ENCODE results near the gene ERVK3-1.

Gene ERVK3-1

DNA sequence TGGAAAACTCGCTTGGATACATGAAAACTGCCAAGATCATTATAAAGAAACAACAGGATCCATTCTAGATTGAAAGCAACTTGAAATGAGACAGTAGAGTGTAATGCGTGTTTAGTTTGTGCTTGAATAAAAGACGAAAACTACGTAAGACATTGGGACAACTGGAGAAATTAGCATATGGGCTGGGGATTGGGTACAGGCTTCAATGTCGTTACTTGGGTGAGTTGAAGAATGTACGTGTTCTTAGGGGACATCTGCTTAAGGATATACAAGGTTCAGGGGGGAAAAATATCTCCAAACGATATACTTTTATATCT lies 471 bp upstream of the ERVK3-1 start:
- no peak for DNase-seq (ENCODE audit: low spot score)

DNA sequence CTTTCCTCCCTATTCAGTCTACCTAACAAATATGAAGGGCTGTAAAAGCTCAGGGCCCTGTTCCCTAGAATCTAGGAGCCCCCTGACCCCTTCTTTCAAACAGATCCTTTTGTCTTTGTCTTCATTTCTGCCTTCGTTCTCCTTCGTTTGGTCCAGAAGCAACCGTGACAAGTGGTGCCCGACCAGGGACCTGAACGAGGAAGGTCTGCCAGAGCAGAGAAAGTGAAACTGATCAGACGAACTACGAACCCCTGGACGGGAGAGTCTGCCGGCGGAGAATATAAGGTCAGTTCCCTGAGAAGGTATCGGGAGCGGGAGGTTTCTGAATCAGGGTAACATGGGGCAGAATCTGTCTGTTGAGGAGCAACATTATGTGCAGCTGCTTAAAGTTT lies 751 bp downstream of the ERVK3-1 start:
- no peak for DNase-seq (ENCODE audit: low spot score)

DNA sequence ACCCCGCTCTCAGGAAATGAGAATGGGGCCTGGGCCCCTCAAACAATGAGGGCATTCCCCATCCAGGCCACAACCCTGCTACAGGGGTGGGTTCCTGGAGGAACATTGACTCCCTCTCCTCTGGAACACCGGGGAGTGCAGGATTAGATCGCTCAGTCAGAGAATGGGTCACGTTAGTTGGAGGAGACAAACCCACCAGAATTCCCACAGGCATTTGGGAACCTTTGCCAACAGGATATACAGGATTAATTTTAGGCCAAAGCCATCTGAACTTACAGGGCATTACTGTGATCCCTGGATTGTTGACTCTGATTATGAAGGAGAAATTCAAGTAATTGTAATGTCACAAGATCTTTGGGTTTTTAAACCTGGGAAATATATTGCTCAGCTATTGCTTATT lies 2.6 kb downstream of the ERVK3-1 start:
- no peak for DNase-seq (ENCODE audit: low spot score)

DNA sequence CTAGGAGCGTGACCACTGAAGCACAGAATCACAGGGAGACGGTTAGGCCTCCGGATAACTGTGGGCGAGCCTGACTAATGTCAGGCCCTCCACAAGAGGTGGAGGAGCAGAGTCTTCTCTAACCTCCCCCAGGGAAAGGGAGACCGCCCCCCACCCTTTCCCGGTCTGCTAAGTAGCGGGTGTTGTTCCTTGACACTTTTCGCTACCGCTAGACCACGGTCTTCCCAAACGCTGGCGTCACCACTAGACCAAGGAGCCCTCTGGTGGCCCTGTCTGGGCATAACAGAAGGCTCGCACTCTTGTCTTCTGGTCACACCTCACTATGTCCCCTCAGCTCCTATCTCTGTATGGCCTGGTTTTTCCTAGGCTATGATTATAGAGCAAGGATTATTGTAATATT lies 5.5 kb downstream of the ERVK3-1 start:
- peak; percentile 58 for DNase-seq (ENCODE audit: low spot score)

DNA sequence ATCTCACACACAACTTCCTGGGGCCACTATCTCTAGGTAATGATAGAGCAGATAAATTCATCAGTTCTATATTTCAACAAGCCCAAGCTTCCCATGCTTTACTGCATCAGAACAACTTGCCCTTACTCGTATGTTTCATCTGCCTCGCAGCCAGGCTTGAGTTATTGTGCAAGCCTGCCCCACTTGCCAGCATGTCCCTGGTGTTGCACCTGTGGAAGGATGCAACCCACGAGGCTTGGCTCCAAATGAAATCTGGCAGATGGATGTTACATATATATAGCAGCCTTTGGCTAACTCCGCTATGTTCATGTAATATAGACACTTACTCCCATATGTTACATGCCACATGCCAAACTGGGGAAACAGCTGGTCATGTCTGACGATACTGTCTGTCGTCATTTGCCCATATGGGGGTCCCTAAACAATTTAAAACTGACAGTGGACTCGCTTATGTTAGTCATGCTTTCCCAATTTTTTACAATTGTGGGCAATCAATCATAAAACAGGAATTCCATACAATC lies 6.2 kb downstream of the ERVK3-1 start:
- DNase-seq (ENCODE audit: low spot score) = no peak

DNA sequence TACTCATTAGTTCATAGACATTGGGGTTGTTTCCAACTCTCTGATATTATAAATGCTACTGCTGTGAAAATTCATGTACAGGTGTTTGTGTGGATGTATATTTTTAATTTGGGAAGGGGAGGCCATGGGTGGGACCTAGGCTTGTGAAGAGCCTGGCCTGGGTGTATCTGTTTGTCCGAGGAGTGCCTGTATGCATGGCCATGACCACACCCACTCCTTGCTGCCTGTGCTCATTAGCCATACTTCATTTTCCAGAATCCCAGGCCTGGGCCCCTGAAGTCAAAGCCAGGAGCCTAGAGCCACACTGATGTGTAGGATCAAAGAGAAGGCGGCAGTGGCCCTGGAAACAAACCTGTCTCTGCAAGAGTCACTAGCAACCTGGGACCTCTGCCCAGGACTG lies 10.4 kb downstream of the ERVK3-1 start:
- DNase-seq (ENCODE audit: low spot score) = no peak

DNA sequence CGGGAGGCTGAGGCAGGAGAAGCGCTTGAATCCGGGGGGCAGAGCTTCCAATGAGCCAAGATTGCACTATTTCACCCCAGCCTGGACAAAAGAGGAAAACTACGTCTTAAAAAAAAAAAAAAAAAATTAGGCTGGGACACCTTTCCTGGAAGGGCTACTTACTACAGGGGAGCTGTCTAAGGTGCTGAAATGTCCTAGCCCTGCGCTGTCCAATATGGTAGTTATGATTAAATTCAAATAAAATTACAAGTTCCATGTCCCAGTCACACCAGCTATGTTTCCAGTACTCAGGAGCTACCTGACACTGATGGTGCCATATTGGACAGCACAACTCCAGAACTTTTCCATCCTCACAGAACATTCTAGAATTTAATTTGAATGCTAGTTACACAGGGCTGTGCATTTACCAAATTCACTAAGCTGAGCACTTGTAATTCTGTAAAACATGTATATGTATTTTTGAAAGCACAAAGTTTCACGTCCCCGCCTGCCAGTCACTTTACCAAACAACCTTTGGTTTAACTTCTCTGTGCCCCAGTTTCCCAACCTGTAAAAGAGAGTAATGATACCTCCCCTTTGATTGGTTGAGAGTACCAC lies 12.4 kb downstream of the ERVK3-1 start:
- DNase-seq (ENCODE audit: low spot score) = no peak

DNA sequence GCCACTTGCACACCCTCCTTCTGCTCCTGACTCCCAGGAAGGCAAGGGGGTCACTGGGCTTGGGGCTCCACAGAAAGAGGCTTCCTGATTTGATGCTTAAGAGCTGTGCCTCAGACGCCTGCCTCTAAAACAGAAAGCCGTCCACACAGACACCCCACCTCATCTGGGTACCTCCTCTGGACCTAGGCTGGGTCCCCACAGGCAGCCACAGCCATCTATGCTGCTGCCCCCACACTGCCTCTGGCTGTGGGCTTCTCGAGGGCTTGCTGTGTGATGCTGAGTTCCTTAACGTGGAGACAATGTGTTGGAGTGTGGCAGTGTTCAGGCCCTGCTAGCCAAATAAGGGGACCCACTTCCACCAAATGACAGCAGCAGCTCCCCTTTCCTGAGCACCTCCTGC lies 13.1 kb downstream of the ERVK3-1 start:
- DNase-seq (ENCODE audit: low spot score) = no peak

DNA sequence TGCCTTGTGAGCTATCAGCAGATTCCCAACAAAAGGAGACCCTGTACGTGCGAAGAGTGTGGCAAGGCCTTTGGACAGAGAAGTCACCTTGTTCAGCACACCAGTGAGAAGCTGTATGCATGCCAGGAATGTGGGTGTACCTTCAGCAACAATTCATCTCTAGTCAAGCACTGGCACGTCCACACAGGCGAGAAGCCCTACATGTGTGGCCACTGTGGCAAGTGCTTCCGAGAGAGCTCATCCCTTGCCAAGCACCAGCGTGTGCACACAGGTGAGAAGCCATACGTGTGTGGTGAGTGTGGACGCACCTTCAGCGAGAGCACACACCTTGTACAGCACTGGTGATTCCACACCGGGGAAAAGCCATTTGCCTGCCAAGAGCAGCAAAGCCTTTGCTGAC lies 14.1 kb downstream of the ERVK3-1 start:
- no peak for DNase-seq (ENCODE audit: low spot score)

DNA sequence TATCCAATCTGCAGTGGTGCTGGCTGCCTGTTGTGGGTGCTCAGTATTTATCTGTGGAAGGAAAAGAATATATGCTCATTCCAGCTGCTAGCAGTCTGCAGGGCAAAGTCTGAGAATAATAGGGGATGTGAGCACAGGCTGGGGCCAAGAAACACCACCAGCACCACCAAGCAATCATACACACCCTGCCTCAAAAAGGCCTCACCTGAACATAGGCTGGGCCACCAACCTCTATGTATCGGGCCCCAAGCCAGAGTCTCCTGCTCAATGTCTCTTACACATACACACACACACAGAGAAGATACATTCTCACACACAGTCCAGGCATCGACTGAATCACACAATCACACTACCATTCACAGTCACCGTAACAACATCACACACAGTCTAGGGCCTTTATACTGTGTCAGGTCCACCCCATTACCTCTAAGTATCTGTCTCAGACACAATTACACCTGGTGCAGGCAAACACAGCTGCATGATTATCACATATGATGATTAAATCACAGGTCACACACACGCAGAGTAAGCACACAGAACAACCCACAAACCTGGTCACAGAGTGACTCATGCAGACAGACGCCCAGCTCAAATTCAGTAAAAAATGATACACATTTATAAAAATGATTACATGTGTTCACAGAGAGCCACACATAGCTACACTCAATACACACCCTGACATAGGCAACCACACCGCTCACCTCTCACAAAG lies 20.3 kb downstream of the ERVK3-1 start:
- no peak for DNase-seq (ENCODE audit: low spot score)

DNA sequence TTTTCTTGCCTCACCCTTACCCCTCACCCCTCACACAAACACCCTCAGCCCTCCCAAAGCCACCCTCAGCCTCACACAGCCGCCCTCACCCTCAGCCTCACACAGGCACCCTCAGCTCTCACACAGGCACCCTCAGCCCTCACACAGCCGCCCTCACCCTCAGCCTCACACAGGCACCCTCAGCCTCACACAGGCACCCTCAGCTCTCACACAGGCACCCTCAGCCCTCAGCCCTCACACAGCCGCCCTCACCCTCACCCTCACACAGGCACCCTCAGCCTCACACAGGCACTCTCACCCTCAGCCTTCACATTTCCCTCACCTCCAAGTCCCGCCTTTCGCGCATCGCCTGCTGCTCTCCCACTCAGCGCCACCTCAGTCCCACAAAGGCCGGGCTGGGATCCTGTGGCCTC lies 21.3 kb downstream of the ERVK3-1 start:
- DNase-seq (ENCODE audit: low spot score) = no peak

DNA sequence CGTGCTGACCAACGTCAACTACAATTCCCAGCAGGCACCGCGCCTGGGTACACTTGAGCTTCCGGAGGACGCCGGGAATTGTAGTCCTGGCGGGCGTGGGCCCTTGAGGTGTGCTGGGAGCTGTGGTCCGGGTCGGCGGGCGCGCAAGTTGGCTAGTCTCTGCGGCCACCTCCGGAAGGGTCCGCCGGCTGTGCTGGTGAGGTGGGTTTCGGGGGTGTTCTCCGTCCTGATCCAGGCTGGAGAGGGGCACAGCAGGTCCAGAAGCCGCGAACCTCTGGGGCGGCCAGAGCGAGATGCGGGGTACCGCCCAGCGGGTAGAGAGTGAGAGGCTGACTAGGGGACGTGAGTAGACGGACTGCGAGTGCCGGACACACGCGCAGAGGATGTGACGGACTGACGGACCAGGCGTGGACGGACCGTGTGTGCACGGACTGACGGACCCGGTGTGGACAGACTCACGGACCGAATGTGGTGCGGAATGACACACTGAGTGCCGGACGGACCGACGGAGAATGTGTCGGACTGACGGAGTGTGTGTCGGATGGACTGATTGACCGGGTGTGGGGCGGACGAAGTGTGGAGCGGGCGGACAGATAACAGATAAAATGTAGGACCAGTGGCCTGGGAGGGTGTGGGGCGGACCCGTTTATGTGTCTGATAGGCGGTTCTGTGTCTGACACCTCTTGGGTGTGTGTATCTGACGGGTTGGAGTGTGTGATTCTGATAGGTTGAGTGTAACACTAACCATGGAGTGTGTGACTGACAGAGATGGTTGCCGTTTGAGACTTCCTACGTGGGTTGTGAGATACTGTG lies 21.9 kb downstream of the ERVK3-1 start, which contains the start of gene ZSCAN22:
Gene ZSCAN22, plus strand, starts transcription at position 81 of the 813 bp plus-strand sequence. CDS start 7,809 bp downstream, outside the sequence.
- DNase-seq (ENCODE audit: low spot score) = peak; percentile 97

DNA sequence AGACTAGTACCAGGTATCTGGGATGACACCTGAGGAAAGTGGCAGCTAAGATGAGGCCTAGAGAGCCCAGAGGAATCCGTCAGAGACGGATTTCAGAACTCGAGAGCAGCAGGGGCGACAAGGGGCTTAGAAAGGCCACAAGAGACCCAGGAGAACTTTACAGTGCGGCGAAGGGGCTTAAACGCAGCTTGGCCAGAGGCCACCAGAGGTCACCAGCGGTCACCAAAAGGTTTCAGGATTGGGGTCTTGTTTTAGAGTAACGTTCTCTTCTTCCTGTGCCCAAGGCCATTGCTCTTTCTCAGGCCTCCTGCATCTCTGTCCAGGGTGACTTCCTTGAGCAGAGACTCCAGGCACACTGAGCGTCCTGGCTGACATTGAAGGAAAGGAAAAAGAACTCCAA lies 23.8 kb downstream of the ERVK3-1 start:
- peak; percentile 20 for DNase-seq (ENCODE audit: low spot score)

DNA sequence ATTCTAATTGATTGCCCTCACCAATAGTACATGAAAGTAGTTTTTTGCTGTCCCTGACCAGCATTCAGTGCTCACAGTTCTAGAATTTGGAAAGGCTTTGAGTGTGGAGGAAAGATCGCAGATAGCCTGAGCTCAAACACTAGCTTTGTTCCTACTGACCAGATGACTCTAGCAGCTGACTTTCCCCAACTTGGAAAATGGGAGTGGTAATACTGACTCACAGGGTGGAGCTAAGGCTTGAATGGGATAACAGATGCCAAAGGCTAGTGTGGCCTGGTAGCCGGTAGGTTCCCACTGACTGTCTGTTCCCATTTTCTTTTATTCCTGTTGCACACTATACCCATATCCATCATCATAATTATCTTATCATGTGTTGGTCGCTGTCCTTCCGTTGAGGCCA lies 25.3 kb downstream of the ERVK3-1 start:
- DNase-seq (ENCODE audit: low spot score) = no peak

DNA sequence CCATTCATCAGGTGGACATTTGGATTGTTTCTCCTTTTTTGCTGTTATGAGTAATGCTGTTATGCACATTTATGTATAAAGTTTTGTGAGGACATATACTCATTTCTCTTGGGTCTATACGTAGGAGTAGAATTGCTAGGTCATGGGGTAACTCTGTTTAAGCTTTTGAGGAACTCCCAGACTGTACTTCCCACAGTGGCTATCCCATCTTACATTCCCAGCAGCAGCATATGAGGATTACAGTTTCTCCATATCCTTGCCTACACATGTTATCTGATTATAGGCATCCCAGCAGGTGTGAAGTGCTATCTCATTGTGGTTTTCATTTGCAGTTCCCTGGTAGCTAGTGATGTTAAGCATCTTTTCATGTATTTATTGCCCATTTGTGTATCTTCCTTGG lies 27.5 kb downstream of the ERVK3-1 start:
- DNase-seq (ENCODE audit: low spot score) = no peak

DNA sequence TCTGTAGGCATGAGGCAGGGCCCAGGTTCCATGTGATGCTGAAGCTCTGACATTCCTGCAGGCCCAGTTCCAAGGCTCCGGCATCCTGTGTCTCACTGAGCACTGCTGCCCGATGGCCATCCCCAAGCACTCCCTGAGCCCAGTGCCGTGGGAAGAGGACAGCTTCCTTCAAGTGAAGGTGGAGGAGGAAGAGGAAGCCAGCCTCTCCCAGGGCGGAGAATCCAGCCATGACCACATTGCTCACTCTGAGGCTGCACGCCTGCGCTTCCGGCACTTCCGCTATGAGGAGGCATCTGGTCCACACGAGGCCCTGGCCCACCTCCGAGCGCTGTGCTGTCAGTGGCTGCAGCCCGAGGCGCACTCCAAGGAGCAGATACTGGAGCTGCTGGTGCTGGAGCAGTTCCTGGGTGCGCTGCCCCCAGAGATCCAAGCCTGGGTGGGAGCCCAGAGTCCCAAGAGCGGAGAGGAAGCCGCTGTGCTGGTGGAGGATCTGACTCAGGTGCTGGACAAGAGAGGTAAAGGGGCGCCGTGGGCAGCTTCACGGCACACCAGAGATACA lies 29.6 kb downstream of the ERVK3-1 start:
- no peak for DNase-seq (ENCODE audit: low spot score)

DNA sequence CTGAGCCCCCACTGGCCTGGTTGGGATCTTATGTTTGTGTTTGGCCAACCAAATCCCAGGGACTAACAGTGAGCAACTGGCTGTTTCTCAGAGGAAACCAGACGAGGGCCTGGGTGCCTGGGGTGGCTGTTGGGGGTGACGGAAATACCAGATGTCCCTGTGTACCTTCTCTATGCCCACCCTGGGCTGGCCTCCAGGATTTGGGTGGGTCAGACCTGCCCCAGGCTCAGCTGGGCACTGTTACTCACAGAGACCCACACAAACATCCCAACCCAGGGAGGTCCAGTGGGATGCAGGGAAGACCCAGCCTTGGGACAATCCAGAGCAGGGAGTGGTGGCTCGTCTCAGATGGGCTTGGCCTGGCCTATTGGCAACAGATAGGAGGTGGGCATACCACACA lies 30.5 kb downstream of the ERVK3-1 start:
- DNase-seq (ENCODE audit: low spot score) = no peak

DNA sequence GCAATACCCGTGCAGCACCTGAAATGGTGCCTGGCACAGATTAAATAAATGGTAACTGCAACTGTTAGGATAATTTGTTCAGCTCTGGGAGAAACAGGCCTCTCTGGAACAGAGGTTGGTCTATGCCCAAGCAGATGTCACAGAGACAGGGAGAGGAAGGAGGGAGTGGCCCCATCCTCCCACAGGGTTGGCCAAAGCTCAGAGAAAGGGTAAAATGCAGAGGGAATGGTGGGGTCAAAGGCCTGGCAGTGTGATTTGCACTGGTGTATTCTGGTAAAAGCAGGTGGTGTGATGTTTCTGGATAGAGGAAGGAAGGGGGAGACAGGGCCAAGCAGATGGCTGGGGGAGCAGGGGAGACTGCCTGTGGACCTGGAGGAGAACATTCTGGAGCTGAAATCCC lies 31.0 kb downstream of the ERVK3-1 start:
- DNase-seq (ENCODE audit: low spot score) = no peak

DNA sequence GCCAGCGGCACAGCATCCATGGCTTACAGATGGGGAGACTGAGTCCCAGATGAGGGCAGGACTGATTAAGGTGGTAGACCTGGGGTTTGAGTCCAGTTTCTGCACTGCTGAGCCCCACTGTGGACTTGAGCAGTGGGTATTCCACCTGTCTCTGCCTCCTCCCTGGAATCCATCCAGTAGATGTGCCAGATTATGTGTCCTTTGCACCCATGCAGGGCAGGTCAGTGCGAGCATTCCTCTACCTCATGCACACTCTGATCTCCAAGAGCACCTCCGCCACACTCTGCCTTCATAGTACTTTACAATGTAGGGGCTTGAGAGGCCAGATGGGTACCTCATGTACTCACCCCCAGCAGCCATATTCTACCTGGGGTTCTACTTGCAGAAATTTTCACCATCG lies 31.6 kb downstream of the ERVK3-1 start:
- no peak for DNase-seq (ENCODE audit: low spot score)

DNA sequence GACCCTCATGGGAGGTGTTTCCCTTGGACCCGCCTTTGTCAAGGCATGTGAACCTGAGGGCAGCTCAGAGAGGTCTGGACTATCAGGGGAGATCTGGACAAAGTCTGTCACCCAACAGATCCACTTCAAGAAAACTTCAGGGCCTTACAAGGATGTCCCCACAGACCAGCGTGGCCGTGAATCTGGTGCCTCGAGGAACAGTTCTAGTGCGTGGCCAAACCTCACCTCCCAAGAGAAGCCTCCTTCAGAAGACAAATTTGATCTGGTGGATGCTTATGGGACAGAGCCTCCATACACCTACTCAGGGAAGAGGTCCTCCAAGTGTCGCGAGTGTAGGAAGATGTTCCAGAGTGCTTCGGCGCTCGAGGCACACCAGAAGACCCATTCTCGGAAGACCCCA lies 33.2 kb downstream of the ERVK3-1 start:
- DNase-seq (ENCODE audit: low spot score) = no peak

DNA sequence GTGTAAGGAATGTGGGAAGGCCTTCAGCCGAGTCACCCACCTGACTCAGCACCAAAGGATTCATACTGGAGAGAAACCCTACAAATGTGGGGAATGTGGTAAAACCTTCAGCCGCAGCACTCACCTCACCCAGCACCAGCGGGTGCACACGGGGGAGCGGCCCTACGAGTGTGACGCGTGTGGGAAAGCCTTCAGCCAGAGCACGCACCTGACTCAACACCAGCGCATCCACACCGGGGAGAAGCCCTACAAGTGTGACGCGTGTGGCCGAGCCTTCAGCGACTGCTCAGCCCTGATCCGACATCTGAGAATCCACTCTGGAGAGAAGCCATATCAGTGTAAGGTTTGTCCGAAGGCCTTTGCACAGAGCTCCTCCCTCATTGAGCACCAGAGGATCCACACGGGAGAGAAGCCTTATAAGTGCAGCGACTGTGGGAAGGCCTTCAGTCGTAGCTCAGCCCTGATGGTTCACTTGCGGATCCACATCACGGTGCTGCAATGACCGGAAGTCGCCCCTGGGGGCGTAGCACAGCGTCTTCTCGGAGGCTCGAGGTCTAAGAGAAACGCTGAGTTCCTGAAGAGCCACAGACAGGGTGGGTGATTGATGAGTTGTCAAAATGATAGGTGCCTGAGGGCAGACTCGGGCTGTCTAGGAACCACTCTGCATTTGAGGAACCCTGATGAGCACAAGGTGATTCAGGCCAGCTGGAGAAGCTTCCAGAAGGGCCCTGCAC lies 33.8 kb downstream of the ERVK3-1 start:
- no peak for DNase-seq (ENCODE audit: low spot score)

DNA sequence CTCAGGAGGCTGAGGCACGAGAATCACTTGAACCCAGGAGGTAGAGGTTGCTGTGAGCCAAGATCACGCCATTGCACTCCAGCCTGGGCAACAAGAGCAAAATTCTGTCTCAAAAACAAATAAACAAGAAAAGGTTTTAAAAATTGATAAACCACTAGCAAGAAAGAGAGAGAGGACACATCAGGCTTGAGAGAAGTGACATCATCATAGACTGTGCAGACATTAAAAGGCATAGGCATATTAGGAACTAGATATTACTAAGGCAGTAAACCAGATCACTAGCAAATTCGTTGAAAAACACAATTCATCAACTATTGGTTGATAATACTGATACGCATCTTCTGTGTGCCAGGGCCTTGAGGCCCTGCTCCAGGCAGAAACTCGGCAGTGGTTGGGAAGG lies 40.4 kb downstream of the ERVK3-1 start:
- no peak for DNase-seq (ENCODE audit: low spot score)

Data from cerebellar cortex (tissue), 1 donor.